GM12878 (cell line): ENCODE results near the gene KRT10. TPM values are rescaled to one million over a fixed set of nuclear protein-coding genes. Genes with fewer than 3 reads are reported as not detected.

ENCODE experiments used
- ATAC-seq: fragments of 200-7000 bp; cut with Tn5 transposase; 3 replicates; pipeline ENCODE4 v1.9.1; 2020; ENCODE audit warnings: mild to moderate bottlenecking, moderate library complexity
- BruUV-seq: library from RNA; stranded (reverse); fragments of 400-500 nt; replicated peaks from 2 replicates; lab custom pipeline; 2021; lab: Mats Ljungman, UMichigan
- CTCF ChIA-PET: fragments of 300-600 bp; sonication (Branson Sonifier 250); formaldehyde crosslinking; extraction: SDS; loops from one replicate; lab custom pipeline; 2021; ENCODE audit warnings: inconsistent platforms; lab: Yijun Ruan, JAX
- POLR2A ChIA-PET: fragments of 350-600 bp; formaldehyde crosslinking; extraction: SDS; loops from one replicate; lab custom pipeline; 2021; ENCODE audit warnings: inconsistent platforms; lab: Charles Lee
- RAD21 ChIA-PET: fragments of 300-600 bp; sonication (Branson Sonifier 250); formaldehyde crosslinking; loops from one replicate; lab custom pipeline; 2023; ENCODE audit warnings: antibody characterized with exemption; ENCODE audit not compliant: unreplicated experiment; lab: Charles Lee
- SMC1A ChIA-PET: fragments of 300-600 bp; sonication (Branson Sonifier 250); formaldehyde crosslinking; loops from one replicate; lab custom pipeline; 2023; ENCODE audit not compliant: unreplicated experiment, uncharacterized antibody; lab: Charles Lee
- DNase-seq: peaks from one replicate; pipeline ENCODE4 v3.0.0-alpha.2; 2011; ENCODE audit warnings: low read depth, low spot score
- FAIRE-seq: peaks from 3 replicates; lab custom pipeline; 2011; peaks lifted over from hg19 to GRCh38; lab: Jason Lieb, UNC
- H2AFZ ChIP-seq: 2 replicates; pipeline ENCODE4 v1.6.0; 2011; ENCODE audit warnings: low read depth, low read length, control low read depth; ENCODE audit not compliant: control insufficient read depth
- H3K27ac ChIP-seq: 2 replicates; pipeline ENCODE4 v1.5.1; 2011; ENCODE audit warnings: control low read depth; ENCODE audit not compliant: control insufficient read depth, insufficient read depth
- H3K27me3 ChIP-seq, 2 experiments: replicated peaks in 1 of 2; 2 replicates each; pipeline versions ENCODE4 v1.6.0 to v1.6.1; 2011; ENCODE audit warnings: low read length in 1 of 2; ENCODE audit not compliant: control insufficient read depth in 2 of 2, insufficient read depth in 2 of 2
- H3K36me3 ChIP-seq, 2 experiments: 2 replicates each; pipeline ENCODE4 v1.5.1; 2011; ENCODE audit warnings: low read length in 1 of 2; ENCODE audit not compliant: control insufficient read depth in 2 of 2, insufficient read depth in 2 of 2
- H3K4me1 ChIP-seq: 2 replicates; pipeline ENCODE4 v1.6.1; 2011; ENCODE audit warnings: mild to moderate bottlenecking, low read length, moderate library complexity, mixed read lengths; ENCODE audit not compliant: control insufficient read depth, insufficient read depth
- H3K4me2 ChIP-seq: 2 replicates; pipeline ENCODE4 v1.6.0; 2011; ENCODE audit warnings: control low read depth; ENCODE audit not compliant: control insufficient read depth, insufficient read depth
- H3K4me3 ChIP-seq: fragments of 200-600 bp; sonication (generic); 2 replicates; pipeline ENCODE4 v1.5.1; 2016
- H3K79me2 ChIP-seq: 2 replicates; pipeline ENCODE4 v1.6.0; 2011; ENCODE audit warnings: low read length; ENCODE audit not compliant: control insufficient read depth, insufficient read depth
- H3K9ac ChIP-seq: 2 replicates; pipeline ENCODE4 v1.8.0; 2011; ENCODE audit warnings: low read length, control low read depth, mixed read lengths; ENCODE audit not compliant: control insufficient read depth, insufficient read depth
- H3K9me3 ChIP-seq: replicated peaks from 3 replicates; pipeline ENCODE4 v1.5.1; 2011; ENCODE audit warnings: mild to moderate bottlenecking, low read length; ENCODE audit not compliant: control insufficient read depth, insufficient read depth
- H4K20me1 ChIP-seq: 2 replicates; pipeline ENCODE4 v1.6.0; 2011; ENCODE audit not compliant: control insufficient read depth, insufficient read depth
- FOXM1 ChIP-seq: IDR thresholded peaks from 2 replicates; pipeline ENCODE4 v1.6.1; 2012; ENCODE audit warnings: low read depth, mild to moderate bottlenecking, inconsistent platforms, low read length, moderate library complexity
- WGBS: methylation state at CpG from one replicate; pipeline ENCODE4 v1.1.6; 2016; ENCODE audit warnings: low lambda C conversion rate; ENCODE audit not compliant: insufficient replicate concordance, insufficient coverage; ENCODE audit errors: missing lambda C conversion rate; 5-methylcytosine and 5-hydroxymethylcytosine counted together
- in situ Hi-C: fragments of 300-500 bp; cut with MboI; formaldehyde crosslinking; loops from 9 replicates; pipeline ENCODE4 v1.14.3; 2018; ENCODE audit warnings: mixed read lengths
- intact Hi-C: fragments of 100-400 bp; cut with micrococcal nuclease; formaldehyde crosslinking; loops from one replicate; pipeline ENCODE4 v1.14.2; 2022; ENCODE audit not compliant: unreplicated experiment
- polyA plus RNA-seq, 11 experiments: library from polyadenylated mRNA; depleted of rRNA in 4 of 11; unstranded in 6 of 11; stranded (reverse) in 5 of 11; fragments of >200 nt; fragmentation: Nextera tagmentation in 4 of 11; fragmentation: Illumina TruSeq in 1 of 11; extraction: Ambion mirVana in 4 of 11; extraction: Trizol in 1 of 11; gene quantifications; 1 replicate in 1 of 11; 2 replicates in 10 of 11; pipeline versions ENCODE4 v1.2.1 to v1.2.3, GENCODE V29; 2011 to 2016; ENCODE audit warnings: inconsistent platforms in 2 of 11, missing spikeins in 2 of 11, low read depth in 1 of 11
- total RNA-seq, 4 experiments: library from RNA; depleted of rRNA in 3 of 4; stranded (reverse); fragments of >200 nt in 3 of 4; fragmentation: Illumina TruSeq in 1 of 4; extraction: Trizol in 1 of 4; gene quantifications; 2 replicates each; pipeline versions ENCODE4 v1.2.1 to v1.2.3, GENCODE V29; 2013 to 2021
- TF ChIP-seq, protein P1 (sequence below): fragments of 450-650 bp; IDR thresholded peaks from 2 replicates; pipeline ENCODE4 v1.6.1; 2016; ENCODE audit warnings: mild to moderate bottlenecking
- TF ChIP-seq, protein P2 (sequence below): fragments of 450-650 bp; formaldehyde crosslinking; IDR thresholded peaks from 2 replicates; pipeline ENCODE4 v1.4.0; 2022; ENCODE audit warnings: mild to moderate bottlenecking, moderate library complexity

The KRT10 gene
- total and polyA plus RNA-seq, 10 of the 15 experiments (the other 5 are each of a cell fraction or from before 2014, with no cell fraction given), result 10.8 to 98.5 (median 23.9) TPM

DNA sequence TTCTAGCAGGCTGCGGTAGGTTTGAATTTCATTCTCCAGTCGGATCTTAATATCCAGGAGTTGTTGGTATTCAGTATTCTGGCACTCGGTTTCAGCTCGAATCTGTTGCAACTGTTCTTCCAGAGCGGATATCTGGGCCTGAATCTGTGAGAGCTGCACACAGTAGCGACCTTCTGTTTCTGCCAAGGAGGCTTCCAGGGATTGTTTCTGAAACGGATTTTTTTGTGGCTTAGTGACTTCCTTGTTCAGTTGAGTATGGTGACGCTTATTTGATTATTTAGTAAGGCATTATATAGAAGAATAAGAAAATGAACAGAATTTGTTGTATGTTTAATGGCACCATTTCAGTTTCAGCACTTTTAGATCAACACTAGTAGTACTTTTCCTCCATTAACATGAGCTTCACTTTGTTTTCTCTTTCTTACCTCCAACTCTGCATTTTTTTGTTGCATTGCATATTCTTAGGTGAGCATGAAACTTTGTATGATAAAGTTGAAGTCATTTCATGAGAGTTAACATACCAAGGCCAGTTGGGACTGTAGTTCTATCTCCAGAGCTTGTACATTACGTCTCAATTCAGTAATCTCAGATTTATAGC is 2.8 kb downstream of the KRT10 start:
- 63% methylated on average over 9 of the region's 9 CpGs for WGBS
- RAD21 ChIA-PET, result interaction anchor here (1.0 to 2.0 kb wide), 8 partner anchors 16 to 287 kb away, joined by 3 to 9 read pairs (median 5); no protein-coding TSS in a partner anchor
- no peak for FAIRE-seq
- H3K9me3 ChIP-seq, result no peaks in the 10 kb centered on the region
- H3K9ac ChIP-seq, result no peak overlapping the region; the same call in 1 of the 2 replicates
- H3K36me3 ChIP-seq, result peaks cover 0 to 7% of the 10 kb centered on the region in 2 experiments; a peak in 2 of 4 replicates
- DNase-seq, result no peak
- intact Hi-C loops, result no loop called here
- H3K4me2 ChIP-seq, result peak overlapping the region; percentile 60
- peak overlapping the region; percentile 78 for H3K4me3 ChIP-seq
- no peaks in the 10 kb centered on the region for H3K27me3 ChIP-seq
- in situ Hi-C loops, result no loop called here
- CTCF ChIA-PET, result interaction anchor here (1.0 to 3.5 kb wide), 6 partner anchors 92 to 848 kb away, joined by 3 to 14 read pairs (median 6); no protein-coding TSS in a partner anchor
- SMC1A ChIA-PET, result interaction anchor here (0.9 to 2.2 kb wide), 5 partner anchors 10 to 259 kb away, joined by 3 to 8 read pairs (median 3); no protein-coding TSS in a partner anchor
- peaks cover 5% of the 10 kb centered on the region for H3K79me2 ChIP-seq
- H3K27ac ChIP-seq, result peak overlapping the region; percentile 8
- peaks cover 16% of the 10 kb centered on the region for H3K4me1 ChIP-seq
- TF ChIP-seq, protein P1, sequence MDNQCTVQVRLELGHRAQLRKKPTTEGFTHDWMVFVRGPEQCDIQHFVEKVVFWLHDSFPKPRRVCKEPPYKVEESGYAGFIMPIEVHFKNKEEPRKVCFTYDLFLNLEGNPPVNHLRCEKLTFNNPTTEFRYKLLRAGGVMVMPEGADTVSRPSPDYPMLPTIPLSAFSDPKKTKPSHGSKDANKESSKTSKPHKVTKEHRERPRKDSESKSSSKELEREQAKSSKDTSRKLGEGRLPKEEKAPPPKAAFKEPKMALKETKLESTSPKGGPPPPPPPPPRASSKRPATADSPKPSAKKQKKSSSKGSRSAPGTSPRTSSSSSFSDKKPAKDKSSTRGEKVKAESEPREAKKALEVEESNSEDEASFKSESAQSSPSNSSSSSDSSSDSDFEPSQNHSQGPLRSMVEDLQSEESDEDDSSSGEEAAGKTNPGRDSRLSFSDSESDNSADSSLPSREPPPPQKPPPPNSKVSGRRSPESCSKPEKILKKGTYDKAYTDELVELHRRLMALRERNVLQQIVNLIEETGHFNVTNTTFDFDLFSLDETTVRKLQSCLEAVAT, result peak; percentile 83
- TF ChIP-seq, protein P2, sequence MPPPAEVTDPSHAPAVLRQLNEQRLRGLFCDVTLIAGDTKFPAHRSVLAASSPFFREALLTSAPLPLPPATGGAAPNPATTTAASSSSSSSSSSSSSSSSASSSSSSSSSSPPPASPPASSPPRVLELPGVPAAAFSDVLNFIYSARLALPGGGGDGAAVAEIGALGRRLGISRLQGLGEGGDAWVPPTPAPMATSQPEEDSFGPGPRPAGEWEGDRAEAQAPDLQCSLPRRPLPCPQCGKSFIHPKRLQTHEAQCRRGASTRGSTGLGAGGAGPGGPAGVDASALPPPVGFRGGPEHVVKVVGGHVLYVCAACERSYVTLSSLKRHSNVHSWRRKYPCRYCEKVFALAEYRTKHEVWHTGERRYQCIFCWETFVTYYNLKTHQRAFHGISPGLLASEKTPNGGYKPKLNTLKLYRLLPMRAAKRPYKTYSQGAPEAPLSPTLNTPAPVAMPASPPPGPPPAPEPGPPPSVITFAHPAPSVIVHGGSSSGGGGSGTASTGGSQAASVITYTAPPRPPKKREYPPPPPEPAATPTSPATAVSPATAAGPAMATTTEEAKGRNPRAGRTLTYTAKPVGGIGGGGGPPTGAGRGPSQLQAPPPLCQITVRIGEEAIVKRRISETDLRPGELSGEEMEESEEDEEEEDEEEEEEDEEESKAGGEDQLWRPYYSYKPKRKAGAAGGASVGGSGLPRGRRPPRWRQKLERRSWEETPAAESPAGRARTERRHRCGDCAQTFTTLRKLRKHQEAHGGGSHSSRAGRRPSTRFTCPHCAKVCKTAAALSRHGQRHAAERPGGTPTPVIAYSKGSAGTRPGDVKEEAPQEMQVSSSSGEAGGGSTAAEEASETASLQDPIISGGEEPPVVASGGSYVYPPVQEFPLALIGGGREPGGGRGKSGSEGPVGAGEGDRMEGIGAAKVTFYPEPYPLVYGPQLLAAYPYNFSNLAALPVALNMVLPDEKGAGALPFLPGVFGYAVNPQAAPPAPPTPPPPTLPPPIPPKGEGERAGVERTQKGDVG, result no peak
- TF ChIP-seq FOXM1, result 0 out of 2 replicates have a peak, but pooled peaks have one; percentile 4
- BruUV-seq, result no TSS peak
- POLR2A ChIA-PET, result interaction anchor here (0.6 to 1.1 kb wide), 6 partner anchors 173 to 833 kb away, joined by 3 to 5 read pairs (median 4); partner anchors contain the start of gene TOP2A
- no peak for ATAC-seq
- peak overlapping the region; percentile 75 for H2AFZ ChIP-seq
- no peaks in the 10 kb centered on the region for H4K20me1 ChIP-seq
